ENCODE results near the gene GINS3. TPM values are rescaled to one million over a fixed set of nuclear protein-coding genes. Genes with fewer than 3 reads are reported as not detected.
"Not testable (repeated sequence)": the region's sequence is repeated elsewhere in the genome, so short reads cannot be mapped to it uniquely, and the experiment has no call there.

Gene GINS3
- total and polyA plus RNA-seq, 10 donors: 3.3 to 9.4 (median 6.5) TPM

DNA sequence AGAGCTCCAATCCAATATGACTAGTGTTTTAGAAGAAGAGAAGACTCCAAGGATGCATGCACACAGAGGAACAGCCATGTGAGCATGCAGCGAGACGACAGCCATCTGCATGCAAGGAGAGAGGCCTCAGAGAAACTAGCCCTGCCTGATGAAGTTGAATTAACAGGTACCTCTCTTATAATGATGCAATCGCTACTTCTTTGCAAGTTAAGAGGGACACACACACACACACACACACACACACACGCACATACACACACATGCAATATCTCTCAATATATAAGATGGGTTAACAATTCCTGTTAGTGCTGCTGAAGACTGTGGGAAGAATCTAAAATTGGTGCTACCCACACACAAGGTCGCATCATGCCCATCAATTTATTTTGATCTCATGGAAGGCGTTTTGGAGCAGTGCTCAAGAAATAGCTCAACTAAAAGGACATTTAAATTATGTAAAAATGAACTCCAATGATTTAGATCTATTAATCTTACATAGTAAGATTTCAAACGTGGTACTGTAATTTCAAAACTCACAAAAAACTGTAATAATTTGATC lies 7.0 kb upstream of the GINS3 start:
- 77 to 90% (median 85%) methylated on average over 7 of the region's 7 CpGs for WGBS, 5 donors
- intact Hi-C loops (cut with DNase I; ENCODE audit: low total_unique reads): no loop called here
- Histone ChIP-seq H3K36me3 (no peaks in the 10 kb centered on the region), H3K4me1 (no peaks in the 10 kb centered on the region), H3K27ac (no peak overlapping the region), H3K4me3 (no peak overlapping the region), H3K9me3 (no peaks in the 10 kb centered on the region), H3K27me3 (replicated peaks in 1 of 7) (peaks cover 0 to 4% (median 0%) of the 10 kb centered on the region in 7 donors)
- no peak for DNase-seq
- TF ChIP-seq POLR2AphosphoS5 (IDR thresholded peaks at IDR 0.05) (no peak), POLR2A (IDR thresholded peaks at IDR 0.05) (no peak)
- TF ChIP-seq, protein P1, sequence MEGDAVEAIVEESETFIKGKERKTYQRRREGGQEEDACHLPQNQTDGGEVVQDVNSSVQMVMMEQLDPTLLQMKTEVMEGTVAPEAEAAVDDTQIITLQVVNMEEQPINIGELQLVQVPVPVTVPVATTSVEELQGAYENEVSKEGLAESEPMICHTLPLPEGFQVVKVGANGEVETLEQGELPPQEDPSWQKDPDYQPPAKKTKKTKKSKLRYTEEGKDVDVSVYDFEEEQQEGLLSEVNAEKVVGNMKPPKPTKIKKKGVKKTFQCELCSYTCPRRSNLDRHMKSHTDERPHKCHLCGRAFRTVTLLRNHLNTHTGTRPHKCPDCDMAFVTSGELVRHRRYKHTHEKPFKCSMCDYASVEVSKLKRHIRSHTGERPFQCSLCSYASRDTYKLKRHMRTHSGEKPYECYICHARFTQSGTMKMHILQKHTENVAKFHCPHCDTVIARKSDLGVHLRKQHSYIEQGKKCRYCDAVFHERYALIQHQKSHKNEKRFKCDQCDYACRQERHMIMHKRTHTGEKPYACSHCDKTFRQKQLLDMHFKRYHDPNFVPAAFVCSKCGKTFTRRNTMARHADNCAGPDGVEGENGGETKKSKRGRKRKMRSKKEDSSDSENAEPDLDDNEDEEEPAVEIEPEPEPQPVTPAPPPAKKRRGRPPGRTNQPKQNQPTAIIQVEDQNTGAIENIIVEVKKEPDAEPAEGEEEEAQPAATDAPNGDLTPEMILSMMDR (IDR thresholded peaks at IDR 0.05 in 8 of 11, conservative IDR thresholded peaks at IDR 0.05 in 3 of 11): no peak

DNA sequence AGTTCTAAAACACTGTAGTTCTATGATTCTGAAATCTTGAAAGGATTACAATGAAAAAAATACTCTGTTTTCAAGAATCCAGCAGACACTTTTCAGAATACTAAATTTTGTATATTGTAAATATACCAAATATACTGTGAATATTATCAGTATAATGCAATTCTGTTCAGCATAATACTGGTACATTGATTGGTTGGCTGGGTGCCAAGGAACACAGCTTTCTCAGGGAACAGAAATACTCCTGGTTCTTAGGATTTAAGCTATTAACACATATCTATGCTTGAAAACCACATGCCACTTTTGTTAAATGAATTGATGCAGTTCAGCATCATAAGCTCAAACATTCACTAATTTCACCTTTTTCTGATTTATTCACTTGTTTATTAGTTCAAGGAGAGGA lies 2.5 kb upstream of the GINS3 start:
- no peak for DNase-seq
- Histone ChIP-seq H3K4me1 (peaks cover 6 to 26% (median 10%) of the 10 kb centered on the region in 6 donors), H3K27me3 (replicated peaks in 1 of 7) (no peaks in the 10 kb centered on the region), H3K4me3 (no peak overlapping the region), H3K36me3 (no peaks in the 10 kb centered on the region), H3K9me3 (no peaks in the 10 kb centered on the region), H3K27ac (no peak overlapping the region)
- TF ChIP-seq, protein P1 (IDR thresholded peaks at IDR 0.05 in 8 of 11, conservative IDR thresholded peaks at IDR 0.05 in 3 of 11): no peak
- TF ChIP-seq POLR2AphosphoS5 (IDR thresholded peaks at IDR 0.05) (no peak), POLR2A (IDR thresholded peaks at IDR 0.05) (no peak)
- intact Hi-C loops (cut with DNase I; ENCODE audit: low total_unique reads): no loop called here

DNA sequence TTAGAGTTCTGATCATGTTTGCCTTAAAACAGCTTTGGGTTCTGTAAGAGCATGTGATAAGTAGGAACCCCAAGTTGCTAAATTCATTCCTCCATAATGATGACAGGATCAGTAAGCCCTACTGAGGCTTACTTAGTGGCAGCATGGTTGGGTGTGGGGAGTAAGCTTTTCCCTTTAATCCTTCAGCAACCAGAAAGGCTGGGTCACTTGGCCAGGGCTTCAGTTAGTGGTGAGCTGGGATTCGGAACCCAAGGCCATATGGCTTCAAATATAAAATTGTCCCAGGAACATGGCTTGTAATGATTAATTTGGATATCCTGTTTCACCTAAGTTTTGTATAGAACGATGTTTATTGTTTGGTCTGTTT lies 850 bp downstream of the GINS3 start:
- intact Hi-C loops (cut with DNase I; ENCODE audit: low total_unique reads): no loop called here
- H3K27me3 ChIP-seq (replicated peaks in 1 of 7): no peaks in the 10 kb centered on the region
- peak overlapping the region; percentile 45 to 89 (median 87) for H3K27ac ChIP-seq
- no peaks in the 10 kb centered on the region for H3K36me3 ChIP-seq
- peaks cover 6 to 27% (median 10%) of the 10 kb centered on the region in 6 donors for H3K4me1 ChIP-seq
- peak overlapping the region; percentile 86 to 100 (median 99) for H3K4me3 ChIP-seq
- TF ChIP-seq, protein P1 (IDR thresholded peaks at IDR 0.05 in 8 of 11, conservative IDR thresholded peaks at IDR 0.05 in 3 of 11): no peak
- TF ChIP-seq POLR2AphosphoS5 (IDR thresholded peaks at IDR 0.05): no peak
- TF ChIP-seq POLR2A (IDR thresholded peaks at IDR 0.05): no peak
- DNase-seq: no peak
- 63 to 80% (median 72%) methylated on average over 2 of the region's 2 CpGs for WGBS, 5 donors
- H3K9me3 ChIP-seq: no peaks in the 10 kb centered on the region

DNA sequence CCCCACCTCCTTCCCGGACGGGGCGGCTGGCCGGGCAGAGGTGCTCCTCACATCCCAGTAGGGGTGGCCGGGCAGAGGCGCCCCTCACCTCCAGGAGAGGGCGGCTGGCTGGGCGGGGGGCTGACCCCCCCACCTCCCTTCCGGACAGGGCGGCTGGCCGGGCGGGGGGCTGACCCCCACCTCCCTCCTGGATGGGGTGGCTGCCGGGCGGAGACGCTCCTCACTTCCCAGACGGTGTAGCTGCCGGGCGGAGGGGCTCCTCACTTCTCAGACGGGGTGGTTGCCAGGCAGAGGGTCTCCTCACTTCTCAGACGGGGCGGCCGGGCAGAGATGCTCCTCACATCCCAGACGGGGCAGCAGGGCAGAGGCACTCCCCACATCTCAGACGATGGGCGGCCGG lies 4.6 kb downstream of the GINS3 start:
- H3K27ac ChIP-seq; intact Hi-C loops (cut with DNase I; ENCODE audit: low total_unique reads); H3K9me3 ChIP-seq; H3K4me3 ChIP-seq; DNase-seq; H3K36me3 ChIP-seq; H3K27me3 ChIP-seq (replicated peaks in 1 of 7): not testable (repeated sequence)
- peaks cover 6 to 25% (median 9%) of the 10 kb centered on the region in 6 donors for H3K4me1 ChIP-seq
- WGBS, 5 donors: 96 to 100% (median 98%) methylated on average over 5 to 26 of the region's 26 CpGs

Data from spleen (tissue), 11 donors.